Ovary (tissue), 9 donors: Measurements from ENCODE around the gene FBXL15. TPM values are rescaled to one million over a fixed set of nuclear protein-coding genes. Genes with fewer than 3 reads are reported as not detected.
A peak's percentile ranks its signal among the peaks of the same experiment; 100 is the strongest.

Experiments used
- DNase-seq, 5 donors: peaks; one replicate each; pipeline ENCODE4 v3.0.0-alpha.2; 2019 to 2020
- H3K27ac ChIP-seq, 2 donors: fragments of 200-600 bp; one replicate each; pipeline versions ENCODE4 v1.5.1 to v1.8.0; 2019 to 2022
- H3K27me3 ChIP-seq: fragments of 200-600 bp; one replicate; pipeline ENCODE4 v1.8.0; 2022
- H3K36me3 ChIP-seq: fragments of 200-600 bp; sonication (generic); one replicate; pipeline ENCODE4 v1.5.1; 2019
- H3K4me1 ChIP-seq: one replicate; pipeline ENCODE4 v1.8.1; 2013; ENCODE audit warnings: mild to moderate bottlenecking, moderate library complexity; ENCODE audit not compliant: insufficient read depth
- H3K4me3 ChIP-seq: fragments of 200-600 bp; sonication (generic); one replicate; pipeline ENCODE4 v1.5.1; 2017
- H3K9me3 ChIP-seq, 2 donors: fragments of 200-600 bp in 1 of 2; sonication (generic) in 1 of 2; one replicate each; pipeline versions ENCODE4 v1.5.1 to v1.8.1; 2013 to 2019; ENCODE audit warnings: mild to moderate bottlenecking in 1 of 2, moderate library complexity in 1 of 2
- EP300 ChIP-seq: sonication (generic); formaldehyde crosslinking; IDR thresholded peaks from one replicate; pipeline ENCODE4 v1.6.1; 2017; ENCODE audit warnings: antibody characterized with exemption
- POLR2A ChIP-seq: fragments of 450-650 bp; IDR thresholded peaks from one replicate; pipeline ENCODE4 v1.6.1; 2017; ENCODE audit warnings: antibody characterized with exemption, mild to moderate bottlenecking, moderate library complexity
- WGBS, 3 donors: extraction: QIAGEN DNeasy Blood & Tissue Kit in 1 of 3; methylation state at CpG; one replicate each; pipeline versions ENCODE4 v1.1.5 to v1.1.7; 2013 to 2017; 5-methylcytosine and 5-hydroxymethylcytosine counted together
- intact Hi-C, 4 donors: fragments of 100-400 bp; cut with DNase I; formaldehyde crosslinking; loops; one replicate each; pipeline versions ENCODE4 v1.11.0 to v1.15.1; 2022 to 2023
- polyA plus RNA-seq, 2 donors: library from polyadenylated mRNA; stranded (reverse); fragments of 200-250 nt in 1 of 2; fragments of 350-450 nt in 1 of 2; fragmentation: Illumina TruSeq in 1 of 2; extraction: RNeasy Lipid Tissue Mini Kit (QIAGEN cat#74804) in 1 of 2; gene quantifications; one replicate each; pipeline ENCODE4 v1.2.3, GENCODE V29; 2013 to 2014
- total RNA-seq, 7 donors: library from RNA; depleted of rRNA in 2 of 7; stranded (reverse); fragments of >200 nt in 2 of 7; fragmentation: NEBNext Ultra II Directional in 3 of 7; extraction: Animal tissue kit (Norgen Biotek cat#: 25700) in 3 of 7; gene quantifications; one replicate each; pipeline versions ENCODE4 v1.1.0 to v1.2.4, GENCODE V29; 2016 to 2023
- TF ChIP-seq, protein P1 (sequence below), 3 donors: fragments of 450-650 bp in 2 of 3; fragments of 200-600 bp in 1 of 3; IDR thresholded peaks; one replicate each; pipeline versions ENCODE4 v1.5.1 to v1.8.0; 2016 to 2022; ENCODE audit warnings: antibody characterized with exemption in 3 of 3, mild to moderate bottlenecking in 1 of 3
- donor health status: DM: no; HTN: no; CAD: no; lungs with moderate emphysema.
- donor health status: DM: no; HTN: no; CAD: no.
- donor health status: Bipolar disorder and iron deficiency.
- donor health status: DM: yes; HTN: yes; CAD: no.
- donor health status: DM: no; HTN: no; CAD: no.
- donor health status: DM: yes; HTN: yes; CAD: no.

The FBXL15 gene
- total and polyA plus RNA-seq, 9 donors, result 0.25 to 31.1 (median 19.2) TPM

DNA sequence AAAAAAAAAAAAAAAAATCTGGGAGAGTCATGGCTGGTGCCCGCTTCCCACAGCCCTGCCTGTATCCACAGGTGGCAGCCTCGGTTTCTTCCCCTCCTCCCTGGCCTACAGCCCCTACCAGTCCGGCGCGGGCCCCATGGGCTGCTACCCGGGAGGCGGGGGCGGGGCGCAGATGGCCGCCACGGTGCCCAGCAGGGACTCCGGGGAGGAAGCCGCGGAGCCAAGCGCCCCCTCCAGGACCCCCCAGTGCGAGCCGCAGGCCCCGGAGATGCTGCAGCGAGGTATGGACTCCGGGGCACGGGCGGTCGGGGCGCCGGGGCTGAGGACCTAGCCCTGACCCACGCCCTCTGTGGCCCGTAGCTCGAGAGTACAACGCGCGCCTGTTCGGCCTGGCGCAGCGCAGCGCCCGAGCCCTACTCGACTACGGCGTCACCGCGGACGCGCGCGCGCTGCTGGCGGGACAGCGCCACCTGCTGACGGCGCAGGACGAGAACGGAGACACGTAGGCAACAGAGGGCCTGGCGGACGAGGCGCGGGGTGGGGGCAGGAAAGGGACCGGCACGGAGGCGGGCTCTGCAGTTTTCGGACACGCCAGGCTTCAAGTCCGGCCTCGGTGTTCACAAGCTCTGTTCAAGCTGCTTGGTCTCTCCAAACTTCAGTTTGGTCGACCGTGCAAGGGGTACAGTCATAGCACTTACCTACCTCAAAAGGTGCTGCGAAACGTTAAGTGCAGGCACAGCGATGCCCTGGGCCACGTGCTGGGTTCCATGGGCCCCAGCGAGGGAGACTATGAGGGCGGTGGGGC lies 21.2 kb upstream of the FBXL15 start:
- 2 to 4% (median 3%) methylated on average over 30 to 72 of the region's 72 CpGs for WGBS, 3 donors
- TF ChIP-seq, protein P1, sequence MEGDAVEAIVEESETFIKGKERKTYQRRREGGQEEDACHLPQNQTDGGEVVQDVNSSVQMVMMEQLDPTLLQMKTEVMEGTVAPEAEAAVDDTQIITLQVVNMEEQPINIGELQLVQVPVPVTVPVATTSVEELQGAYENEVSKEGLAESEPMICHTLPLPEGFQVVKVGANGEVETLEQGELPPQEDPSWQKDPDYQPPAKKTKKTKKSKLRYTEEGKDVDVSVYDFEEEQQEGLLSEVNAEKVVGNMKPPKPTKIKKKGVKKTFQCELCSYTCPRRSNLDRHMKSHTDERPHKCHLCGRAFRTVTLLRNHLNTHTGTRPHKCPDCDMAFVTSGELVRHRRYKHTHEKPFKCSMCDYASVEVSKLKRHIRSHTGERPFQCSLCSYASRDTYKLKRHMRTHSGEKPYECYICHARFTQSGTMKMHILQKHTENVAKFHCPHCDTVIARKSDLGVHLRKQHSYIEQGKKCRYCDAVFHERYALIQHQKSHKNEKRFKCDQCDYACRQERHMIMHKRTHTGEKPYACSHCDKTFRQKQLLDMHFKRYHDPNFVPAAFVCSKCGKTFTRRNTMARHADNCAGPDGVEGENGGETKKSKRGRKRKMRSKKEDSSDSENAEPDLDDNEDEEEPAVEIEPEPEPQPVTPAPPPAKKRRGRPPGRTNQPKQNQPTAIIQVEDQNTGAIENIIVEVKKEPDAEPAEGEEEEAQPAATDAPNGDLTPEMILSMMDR (IDR thresholded peaks at IDR 0.05), result peak; percentile 98 to 99 (median 98)
- TF ChIP-seq EP300 (no peak), POLR2A (peak; percentile 63)
- peak; percentile 85 to 94 (median 90) for DNase-seq
- H3K27ac ChIP-seq, result peak overlapping the region; percentile 90 to 92
- H3K4me3 ChIP-seq, result peak overlapping the region; percentile 55
- intact Hi-C loops, result loop anchor here in 1 of 4 donors (5.0 to 10.0 kb wide), 3 partner anchors 83 to 185 kb away; no protein-coding TSS in a partner anchor
- H3K27me3 ChIP-seq, result no peaks in the 10 kb centered on the region
- H3K36me3 ChIP-seq, result no peaks in the 10 kb centered on the region
- peaks cover 11% of the 10 kb centered on the region for H3K4me1 ChIP-seq
- no peaks in the 10 kb centered on the region for H3K9me3 ChIP-seq

DNA sequence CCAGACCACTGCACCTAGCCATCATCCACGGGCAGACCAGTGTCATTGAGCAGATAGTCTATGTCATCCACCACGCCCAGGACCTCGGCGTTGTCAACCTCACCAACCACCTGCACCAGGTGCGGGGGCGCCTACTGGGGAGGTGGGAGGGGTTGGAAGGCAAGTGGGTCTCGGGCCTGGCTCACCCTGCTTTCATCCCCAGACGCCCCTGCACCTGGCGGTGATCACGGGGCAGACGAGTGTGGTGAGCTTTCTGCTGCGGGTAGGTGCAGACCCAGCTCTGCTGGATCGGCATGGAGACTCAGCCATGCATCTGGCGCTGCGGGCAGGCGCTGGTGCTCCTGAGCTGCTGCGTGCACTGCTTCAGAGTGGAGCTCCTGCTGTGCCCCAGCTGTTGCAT lies 20.6 kb upstream of the FBXL15 start:
- Histone ChIP-seq H3K4me3 (no peak overlapping the region), H3K9me3 (no peaks in the 10 kb centered on the region), H3K4me1 (peaks cover 9% of the 10 kb centered on the region), H3K27me3 (no peaks in the 10 kb centered on the region), H3K36me3 (no peaks in the 10 kb centered on the region), H3K27ac (peak overlapping the region in 1 of 2 donors; percentile 90)
- peak in 1 of 5 donors; percentile 51 for DNase-seq
- TF ChIP-seq, protein P1 (IDR thresholded peaks at IDR 0.05), result no peak
- no peak for TF ChIP-seq POLR2A
- no peak for TF ChIP-seq EP300
- intact Hi-C loops, result loop anchor here in 1 of 4 donors (5.0 kb wide), 1 partner anchor 168 kb away; no protein-coding TSS in a partner anchor
- WGBS, 3 donors, result 70 to 76% (median 74%) methylated on average over 16 to 17 of the region's 17 CpGs

DNA sequence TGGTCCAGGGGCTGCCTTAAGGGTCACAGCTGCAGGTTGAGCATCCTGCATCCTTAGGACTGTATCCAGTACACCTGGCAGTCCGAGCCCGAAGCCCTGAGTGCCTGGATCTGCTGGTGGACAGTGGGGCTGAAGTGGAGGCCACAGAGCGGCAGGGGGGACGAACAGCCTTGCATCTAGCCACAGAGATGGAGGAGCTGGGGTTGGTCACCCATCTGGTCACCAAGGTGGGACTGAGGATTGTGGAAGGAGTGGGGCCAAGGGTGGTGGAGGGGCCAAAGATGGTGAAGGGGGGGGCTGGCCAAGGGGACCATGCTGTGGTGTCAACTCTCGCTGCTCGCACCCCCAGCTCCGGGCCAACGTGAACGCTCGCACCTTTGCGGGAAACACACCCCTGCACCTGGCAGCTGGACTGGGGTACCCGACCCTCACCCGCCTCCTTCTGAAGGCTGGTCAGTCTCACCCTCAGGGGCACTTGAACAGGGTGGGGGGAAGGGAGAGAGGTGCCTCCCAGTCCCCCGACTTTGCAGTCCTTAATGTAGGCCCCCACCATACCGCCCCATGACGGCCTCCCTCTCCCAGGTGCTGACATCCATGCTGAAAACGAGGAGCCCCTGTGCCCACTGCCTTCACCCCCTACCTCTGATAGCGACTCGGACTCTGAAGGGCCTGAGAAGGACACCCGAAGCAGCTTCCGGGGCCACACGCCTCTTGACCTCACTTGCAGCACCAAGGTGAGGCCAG lies 19.9 kb upstream of the FBXL15 start:
- intact Hi-C loops, result loop anchor here in 1 of 4 donors (5.0 kb wide), 1 partner anchor 168 kb away; no protein-coding TSS in a partner anchor
- H3K36me3 ChIP-seq, result no peaks in the 10 kb centered on the region
- peak in 1 of 5 donors; percentile 50 for DNase-seq
- H3K27ac ChIP-seq, result no peak overlapping the region
- peaks cover 9% of the 10 kb centered on the region for H3K4me1 ChIP-seq
- no peaks in the 10 kb centered on the region for H3K27me3 ChIP-seq
- H3K9me3 ChIP-seq, result no peaks in the 10 kb centered on the region
- WGBS, 3 donors, result 84 to 86% (median 86%) methylated on average over 20 to 22 of the region's 22 CpGs
- TF ChIP-seq EP300, result no peak
- TF ChIP-seq, protein P1 (IDR thresholded peaks at IDR 0.05), result no peak
- no peak for TF ChIP-seq POLR2A
- H3K4me3 ChIP-seq, result no peak overlapping the region

DNA sequence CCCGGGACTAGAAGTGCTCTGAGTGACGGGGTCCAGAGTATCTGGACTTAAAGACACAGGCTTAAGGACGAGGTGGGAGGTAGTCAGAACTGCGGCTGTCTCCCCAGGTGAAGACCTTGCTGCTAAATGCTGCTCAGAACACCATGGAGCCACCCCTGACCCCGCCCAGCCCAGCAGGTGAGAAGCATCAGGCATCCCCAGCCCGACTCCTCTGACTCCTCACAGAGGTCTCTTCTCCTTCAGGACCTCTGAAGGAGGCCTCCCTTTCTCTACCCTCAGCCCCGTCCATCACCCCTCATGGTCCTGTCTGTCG lies 19.3 kb upstream of the FBXL15 start:
- Histone ChIP-seq H3K4me1 (peaks cover 8% of the 10 kb centered on the region), H3K4me3 (no peak overlapping the region), H3K27ac (no peak overlapping the region), H3K9me3 (no peaks in the 10 kb centered on the region), H3K36me3 (no peaks in the 10 kb centered on the region), H3K27me3 (no peaks in the 10 kb centered on the region)
- intact Hi-C loops, result loop anchor here in 1 of 4 donors (5.0 kb wide), 1 partner anchor 169 kb away; no protein-coding TSS in a partner anchor
- WGBS, 3 donors, result 82 to 89% (median 86%) methylated on average over 8 of the region's 8 CpGs
- no peak for TF ChIP-seq POLR2A
- TF ChIP-seq, protein P1 (IDR thresholded peaks at IDR 0.05), result no peak
- TF ChIP-seq EP300, result no peak
- DNase-seq, result no peak
